Measurements from ENCODE around the gene SPO11.

SPO11 gene, protein sequence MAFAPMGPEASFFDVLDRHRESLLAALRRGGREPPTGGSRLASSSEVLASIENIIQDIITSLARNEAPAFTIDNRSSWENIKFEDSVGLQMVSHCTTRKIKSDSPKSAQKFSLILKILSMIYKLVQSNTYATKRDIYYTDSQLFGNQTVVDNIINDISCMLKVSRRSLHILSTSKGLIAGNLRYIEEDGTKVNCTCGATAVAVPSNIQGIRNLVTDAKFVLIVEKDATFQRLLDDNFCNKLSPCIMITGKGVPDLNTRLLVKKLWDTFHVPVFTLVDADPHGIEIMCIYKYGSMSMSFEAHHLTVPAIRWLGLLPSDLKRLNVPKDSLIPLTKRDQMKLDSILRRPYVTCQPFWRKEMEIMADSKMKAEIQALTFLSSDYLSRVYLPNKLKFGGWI

DNA sequence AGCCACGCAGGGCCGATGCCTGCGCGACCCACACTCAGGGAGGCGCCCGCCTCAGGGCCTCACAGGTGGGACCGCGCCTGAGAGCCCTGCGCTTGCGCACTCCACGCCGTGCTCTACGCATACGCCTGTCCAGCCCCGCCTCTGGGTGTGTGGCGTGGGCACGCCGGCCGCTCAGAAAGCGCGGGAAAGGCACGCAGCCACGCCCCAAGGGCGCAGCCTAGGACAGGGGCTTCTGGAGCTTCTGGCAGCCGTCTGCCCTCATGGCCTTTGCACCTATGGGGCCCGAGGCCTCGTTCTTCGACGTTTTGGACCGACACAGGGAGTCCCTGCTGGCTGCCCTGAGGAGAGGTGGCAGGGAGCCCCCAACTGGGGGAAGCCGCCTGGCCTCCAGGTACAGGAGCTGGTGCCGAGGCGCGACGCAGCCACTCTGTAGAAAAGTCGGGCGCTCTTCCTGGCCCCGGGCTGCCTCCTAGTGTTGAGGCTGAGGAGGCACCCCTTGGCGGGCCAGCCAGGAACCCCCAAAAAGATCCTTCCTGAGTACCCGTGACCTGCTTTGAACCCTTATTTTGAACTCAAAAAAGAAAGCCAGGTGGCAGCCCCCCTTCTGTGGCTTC lies at the start of gene SPO11:
Gene SPO11, plus strand, starts transcription at position 196 of the 614 bp plus-strand sequence. Its CDS starts 65 bp downstream, at position 261.
- DNase-seq (ENCODE audit: low read depth in 2 of 2), result no peak

DNA sequence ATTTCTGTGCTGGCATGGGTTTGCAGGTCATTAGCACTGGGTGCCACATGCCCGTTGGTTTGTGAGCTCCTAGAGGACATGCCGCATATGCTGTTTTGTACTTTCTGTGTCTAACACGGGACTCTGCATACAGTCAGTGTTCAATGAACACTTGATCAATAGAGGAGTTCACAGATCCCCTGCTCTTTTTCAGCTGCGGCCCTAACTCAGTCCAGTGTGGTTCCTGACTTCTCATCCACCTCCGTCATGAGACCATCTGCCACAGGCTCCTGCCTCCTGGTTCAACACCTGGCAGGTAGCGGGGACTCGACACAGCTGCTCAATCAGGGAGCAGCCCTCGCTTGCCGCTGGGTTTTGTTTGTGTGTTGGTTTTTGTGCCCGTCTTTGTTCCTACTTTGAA lies 49.4 kb upstream of the SPO11 start:
- DNase-seq (ENCODE audit: low read depth in 2 of 2), result no peak

DNA sequence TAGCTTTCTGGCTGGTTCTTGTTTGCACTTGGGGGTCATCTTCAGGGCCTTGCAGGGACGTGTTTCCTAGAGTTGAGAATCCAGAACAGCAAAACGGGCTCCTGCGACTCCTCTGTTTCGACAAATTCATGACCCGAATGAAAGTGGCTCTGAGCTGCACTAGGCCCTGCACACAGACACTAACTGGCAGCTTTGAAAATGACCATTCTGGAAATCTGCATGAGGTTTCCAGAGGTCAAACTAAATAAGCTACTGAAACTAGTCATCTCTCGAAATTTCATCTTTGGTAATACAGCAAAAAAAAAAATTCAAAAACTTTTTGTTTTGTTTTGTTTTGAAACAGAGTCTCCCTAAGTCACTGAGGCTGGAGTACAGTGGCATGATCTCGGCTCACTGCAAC lies 47.7 kb upstream of the SPO11 start:
- no peak for DNase-seq (ENCODE audit: low read depth in 2 of 2)

DNA sequence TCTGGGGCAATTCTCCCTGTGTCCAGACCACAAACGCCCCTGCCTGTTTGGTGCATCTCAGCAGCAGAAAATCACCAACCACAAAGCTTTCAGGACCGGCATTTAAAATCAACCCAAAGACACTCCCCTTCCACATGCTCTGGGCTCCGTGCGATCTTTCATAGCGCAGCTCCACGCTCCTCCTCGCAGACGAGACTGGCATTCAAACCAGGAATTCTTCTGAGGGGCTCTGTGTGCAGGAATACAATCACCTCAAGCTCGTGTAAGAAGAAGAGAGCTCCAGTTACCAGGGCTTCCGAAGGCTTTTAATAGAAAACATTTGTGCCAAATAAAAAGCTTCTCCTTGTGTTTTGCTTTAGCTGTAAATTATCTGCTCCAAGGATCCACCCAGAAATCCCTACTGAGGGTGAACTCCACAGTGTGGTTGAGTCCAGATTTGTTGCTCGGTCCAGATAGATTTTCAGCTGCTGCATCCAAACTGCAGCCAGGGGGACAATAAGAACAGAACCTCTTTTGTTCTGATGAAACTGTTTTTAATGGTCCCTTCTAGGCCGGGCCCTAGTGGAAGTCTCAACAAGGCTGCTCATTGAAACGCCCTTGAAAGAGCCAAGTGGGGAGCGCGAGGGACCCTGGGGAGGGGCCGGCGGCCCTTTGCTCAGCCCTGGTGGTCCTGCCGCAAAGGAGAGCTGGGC lies 46.8 kb upstream of the SPO11 start:
- no peak for DNase-seq (ENCODE audit: low read depth in 2 of 2)

DNA sequence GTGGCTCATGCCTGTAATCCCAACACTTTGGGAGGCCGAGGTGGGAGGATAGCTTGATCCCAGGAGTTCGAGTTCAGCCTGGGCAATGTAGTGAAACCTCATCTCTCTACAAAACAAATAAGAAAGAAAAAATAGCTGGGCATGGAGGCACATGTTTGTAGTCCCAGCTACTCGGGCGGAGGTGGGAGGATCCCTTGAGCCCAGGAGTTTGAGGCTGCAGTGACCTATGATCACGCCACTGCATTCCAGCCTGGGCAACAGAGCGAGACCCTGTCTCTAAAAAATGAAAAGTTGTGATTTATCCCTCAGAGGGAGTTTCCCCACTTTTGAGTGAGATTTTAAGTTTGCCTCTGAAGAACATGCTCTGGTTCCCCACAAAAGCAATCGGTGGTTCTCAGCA lies 45.7 kb upstream of the SPO11 start:
- DNase-seq (ENCODE audit: low read depth in 2 of 2), result no peak

DNA sequence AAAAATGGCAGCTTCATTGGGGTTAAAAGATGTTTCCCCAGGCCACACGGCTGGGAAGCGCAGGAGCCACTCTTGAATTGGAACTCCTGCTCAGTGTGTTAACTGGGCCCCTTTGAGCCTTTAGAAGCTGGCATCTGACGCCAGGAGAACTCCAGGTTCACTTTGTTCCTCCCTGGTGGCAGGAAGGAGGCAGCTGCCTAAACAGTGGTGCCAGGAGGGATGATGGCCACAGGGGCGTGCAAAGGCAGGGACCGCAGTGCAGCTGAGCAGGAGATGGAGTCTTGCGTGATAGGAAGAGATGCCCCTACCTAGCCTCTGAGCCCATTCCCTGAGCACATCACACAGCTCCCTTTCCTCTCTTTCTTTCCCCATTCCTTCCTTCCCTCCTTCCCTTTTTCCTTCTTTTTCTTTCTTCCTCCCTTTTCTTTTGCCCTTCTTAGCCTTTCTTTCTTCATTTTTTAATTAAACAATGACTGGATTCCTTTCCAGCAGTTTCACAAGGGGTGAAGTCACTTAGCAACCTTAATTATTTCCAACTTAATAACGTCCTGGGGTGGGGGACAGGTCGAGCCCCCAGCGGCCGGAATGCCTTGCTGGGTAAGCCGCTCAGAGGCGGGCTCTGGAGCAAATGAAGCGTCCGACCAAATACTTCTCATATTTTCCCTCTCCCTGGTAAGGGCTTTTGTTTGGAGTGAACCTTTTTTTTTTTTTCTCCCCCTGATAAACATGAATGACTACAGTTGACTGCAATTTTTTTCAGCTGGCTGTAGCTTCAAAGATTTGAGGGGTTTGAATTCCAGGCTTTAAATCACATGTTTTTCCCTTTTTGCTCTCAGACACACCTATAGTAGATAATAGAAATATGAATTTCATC lies 42.4 kb upstream of the SPO11 start:
- DNase-seq (ENCODE audit: low read depth in 2 of 2), result no peak

DNA sequence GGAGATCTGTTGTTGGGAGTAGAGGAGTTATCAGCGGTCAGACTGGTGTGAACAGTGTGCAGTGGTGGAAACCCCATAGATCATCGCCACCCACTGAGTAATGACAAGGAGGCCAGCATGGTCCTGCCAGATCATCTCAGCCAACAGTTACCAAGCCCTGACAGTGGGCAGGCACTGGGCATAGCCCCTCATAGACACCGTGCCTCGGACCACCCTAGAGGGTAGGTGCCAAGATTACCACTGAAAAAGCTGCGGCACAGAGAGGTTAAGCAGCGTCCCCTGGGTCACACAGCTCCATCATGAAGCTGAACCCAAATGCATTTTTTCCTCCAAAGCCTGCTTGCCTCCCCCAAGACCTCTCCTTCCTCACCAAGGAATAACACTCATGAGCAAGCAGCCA lies 41.7 kb upstream of the SPO11 start:
- DNase-seq (ENCODE audit: low read depth in 2 of 2), result no peak

DNA sequence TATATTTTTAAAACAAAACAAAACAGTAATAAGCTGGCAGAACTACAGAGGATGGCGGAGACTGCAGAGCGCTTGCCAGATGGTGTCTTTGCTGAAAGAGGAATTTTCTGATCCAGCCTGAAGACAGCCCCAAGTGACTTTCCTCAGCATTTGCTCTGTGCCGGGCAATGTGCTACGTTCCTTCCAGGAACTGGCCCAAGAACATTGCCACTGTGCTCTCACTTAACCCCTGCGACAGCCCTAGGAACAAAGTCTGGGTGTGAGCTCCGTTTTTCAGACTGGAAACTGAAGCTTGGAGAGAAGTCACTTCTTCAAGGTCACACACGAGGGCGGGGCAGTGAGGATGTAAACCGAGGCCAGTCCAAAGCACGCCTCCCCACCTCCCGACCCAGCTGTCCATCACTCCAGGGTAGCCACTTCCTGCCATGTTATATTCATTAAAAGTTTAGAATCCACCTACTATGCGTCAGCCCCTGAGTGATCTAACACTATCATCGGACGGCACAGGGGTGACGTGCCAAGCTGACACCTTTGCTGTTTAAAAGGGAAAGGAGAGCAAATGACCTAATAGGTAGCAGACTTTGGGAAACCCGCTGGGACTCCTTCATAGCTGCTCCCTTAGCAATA lies 40.8 kb upstream of the SPO11 start:
- DNase-seq (ENCODE audit: low read depth in 2 of 2), result no peak

DNA sequence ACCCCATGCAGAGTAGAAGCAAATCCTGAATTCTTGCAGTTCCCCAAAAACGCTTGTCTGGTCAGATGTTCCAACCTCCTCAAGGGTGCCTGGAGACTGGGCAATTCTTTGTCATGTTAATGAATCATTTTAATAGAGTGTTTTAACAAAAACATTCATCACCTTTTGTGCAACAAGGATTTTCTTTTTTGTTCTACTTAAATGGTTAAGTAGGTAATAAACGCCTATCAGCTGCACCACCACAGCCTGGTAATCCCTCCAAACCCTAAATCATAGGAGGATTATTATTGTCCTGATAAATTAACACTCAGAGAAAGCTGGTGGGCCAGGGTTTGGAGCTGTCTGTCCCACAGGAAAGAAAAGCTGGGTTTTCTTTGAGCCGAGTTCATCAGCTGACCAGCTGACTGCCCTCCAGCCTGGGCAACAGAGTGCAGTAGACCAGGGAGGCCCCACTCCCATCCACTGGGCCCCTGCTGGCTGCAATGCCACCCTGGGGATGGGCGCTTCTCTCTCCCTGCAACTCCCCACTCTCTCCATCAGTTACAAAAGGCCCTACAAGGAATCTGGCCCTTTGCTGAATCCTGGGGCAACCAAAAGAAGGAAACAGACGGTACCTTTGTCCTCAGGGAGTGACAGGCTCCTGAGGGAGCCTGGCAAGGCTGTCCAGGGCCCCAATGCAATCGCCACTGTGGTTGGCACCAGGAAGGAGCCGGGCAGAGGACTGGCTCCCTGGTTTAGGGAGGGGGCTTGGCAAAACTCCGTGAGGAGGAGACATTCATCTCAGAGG lies 40.0 kb upstream of the SPO11 start:
- no peak for DNase-seq (ENCODE audit: low read depth in 2 of 2)

DNA sequence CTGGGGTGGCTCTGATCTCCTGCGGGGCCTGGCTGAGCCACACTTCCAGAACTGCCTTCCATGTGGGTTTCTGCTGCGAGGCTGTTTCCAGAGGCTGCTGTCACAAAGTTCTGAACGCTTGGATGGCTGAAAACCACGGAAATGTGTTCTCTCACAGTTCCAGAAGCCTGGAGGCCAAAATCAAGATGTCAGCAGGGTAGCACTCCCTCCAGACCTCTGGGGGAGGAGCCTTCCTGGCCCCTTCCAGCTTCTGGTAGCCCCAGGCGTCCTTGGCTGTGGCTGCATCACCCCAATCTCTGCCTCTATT lies 39.5 kb upstream of the SPO11 start:
- DNase-seq (ENCODE audit: low read depth in 2 of 2), result no peak

DNA sequence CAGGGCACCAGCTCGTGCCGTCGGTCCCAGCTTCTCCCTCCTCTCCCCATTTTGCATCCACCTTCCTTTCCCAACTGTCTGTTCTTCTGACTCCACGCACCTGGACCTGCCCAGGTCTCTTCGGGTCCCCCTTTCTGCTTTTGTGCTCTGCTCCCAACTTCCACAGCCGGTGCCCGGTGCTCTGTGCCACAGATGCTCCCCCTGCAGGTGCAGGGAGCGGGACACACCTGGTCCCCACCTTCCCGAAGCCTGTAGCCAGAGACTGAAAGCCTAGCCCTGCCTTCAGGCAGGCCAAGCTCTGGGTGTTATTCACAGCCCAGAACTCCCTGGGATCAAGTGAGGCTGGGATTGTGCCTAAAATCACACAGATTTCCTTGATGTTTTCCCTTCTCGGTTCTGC lies 38.6 kb upstream of the SPO11 start:
- DNase-seq (ENCODE audit: low read depth in 2 of 2), result no peak

DNA sequence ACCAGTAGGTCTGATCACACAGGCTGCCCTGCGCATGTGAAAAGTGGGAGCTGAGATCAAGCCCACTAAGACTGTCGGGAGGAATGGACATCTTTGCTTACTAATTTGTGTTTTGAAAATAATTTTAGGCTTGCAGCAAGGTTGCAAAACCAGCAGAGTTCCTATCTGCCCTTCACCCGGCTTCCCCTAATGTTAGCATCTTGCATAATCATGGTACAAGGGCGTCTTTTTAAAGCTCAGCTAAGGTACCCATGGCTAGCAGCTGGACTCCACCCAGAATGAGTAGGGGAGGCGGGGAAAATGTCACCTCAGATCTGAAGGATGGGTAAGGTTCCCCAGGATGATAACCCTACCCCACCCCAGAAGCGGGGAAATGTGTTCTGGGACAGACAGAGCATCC lies 37.9 kb upstream of the SPO11 start:
- DNase-seq (ENCODE audit: low read depth in 2 of 2), result no peak

DNA sequence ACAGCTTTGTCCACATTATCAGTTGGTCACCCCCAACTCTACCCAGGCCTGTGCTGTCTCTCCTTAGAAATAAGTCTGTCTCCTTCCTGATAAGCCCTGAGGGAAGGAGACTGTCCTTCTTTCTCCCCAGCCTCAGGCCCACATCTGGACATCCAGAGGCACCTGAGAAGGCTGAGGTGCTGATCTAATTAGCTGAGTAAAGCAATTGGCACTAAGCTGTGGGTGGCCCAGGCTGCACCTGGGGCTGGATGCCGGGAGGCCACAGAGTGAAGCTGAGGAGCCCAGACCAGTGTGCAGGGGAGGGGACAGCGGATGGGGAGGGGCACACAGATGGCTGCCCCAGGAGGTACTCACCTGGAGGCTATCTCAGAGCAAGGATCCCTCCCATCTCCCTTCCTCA lies 37.0 kb upstream of the SPO11 start:
- no peak for DNase-seq (ENCODE audit: low read depth in 2 of 2)

DNA sequence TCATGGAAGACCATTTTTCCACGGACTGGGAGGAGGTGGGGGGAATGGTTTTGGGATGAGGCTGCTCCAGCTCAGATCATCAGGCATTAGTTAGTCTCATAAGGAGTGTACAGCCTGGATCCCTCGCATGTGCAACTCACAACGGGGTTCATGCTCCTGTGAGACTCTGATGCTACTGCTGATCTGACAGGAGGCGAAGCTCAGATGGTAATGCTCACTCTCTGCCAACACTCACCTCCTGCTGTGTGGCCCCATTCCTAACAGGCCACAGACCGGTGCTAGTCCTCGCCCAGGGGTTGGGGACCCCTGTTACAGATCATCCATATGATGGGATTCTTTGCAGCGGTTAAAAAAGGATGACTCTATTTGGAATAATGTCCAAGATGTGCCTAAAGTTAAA lies 35.6 kb upstream of the SPO11 start:
- DNase-seq (ENCODE audit: low read depth in 2 of 2), result no peak

DNA sequence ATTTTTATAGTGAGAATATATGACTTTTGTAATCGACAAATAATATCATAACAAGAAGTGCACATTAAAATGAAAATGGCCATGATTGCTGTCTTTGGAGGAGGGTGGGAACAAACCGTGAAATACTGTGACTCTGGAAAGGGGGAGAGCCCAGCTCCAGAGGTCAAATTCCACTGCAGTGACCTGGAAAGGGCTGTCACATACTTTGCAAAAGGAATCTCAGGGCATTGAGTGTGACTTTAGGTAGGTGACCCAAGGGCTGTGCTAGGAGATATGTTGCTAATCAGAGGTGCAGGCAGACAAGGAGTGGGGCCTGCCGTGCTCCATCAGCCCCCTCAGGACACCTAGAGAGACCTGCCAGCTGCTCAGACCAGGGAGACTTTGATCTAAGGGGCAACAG lies 35.1 kb upstream of the SPO11 start:
- no peak for DNase-seq (ENCODE audit: low read depth in 2 of 2)

DNA sequence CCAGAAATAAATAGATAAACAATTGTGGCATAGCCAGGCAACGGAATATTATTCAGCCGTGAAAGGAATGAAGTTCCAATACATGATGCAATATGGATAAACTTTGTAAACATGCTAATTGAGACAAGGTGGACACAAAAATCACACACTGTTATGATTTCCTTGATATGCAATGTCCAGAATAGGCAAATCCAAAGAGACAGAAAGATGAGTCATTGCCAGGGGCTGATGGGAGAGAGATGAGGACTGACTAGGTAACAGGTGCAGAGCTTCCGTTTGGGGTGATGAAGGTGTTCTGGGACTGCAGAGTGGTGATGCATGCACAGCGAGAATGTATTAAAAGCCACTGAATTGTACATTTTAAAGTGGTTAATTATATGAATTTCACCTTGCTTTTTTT lies 31.1 kb upstream of the SPO11 start:
- no peak for DNase-seq (ENCODE audit: low read depth in 2 of 2)

DNA sequence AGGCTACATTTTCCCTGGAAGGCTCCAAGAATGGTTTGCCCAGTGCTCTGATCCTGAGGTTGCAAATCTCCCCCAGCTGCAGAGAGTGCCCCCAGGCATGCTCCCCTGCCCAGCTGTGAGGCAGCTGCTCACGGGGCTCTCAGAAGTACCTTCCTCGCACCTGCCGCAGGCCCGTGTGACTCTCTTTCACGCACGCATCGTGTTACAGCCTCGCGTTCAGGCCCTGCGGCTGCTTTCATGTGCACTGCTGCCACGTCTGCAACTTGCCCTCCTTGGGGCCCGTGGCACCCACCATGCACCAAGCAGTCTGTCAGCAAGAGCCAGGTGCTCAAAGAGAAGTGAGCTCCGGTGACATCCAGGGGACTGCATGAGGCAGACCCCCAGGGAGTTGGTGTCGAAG lies 28.6 kb upstream of the SPO11 start:
- DNase-seq (ENCODE audit: low read depth in 2 of 2), result no peak

DNA sequence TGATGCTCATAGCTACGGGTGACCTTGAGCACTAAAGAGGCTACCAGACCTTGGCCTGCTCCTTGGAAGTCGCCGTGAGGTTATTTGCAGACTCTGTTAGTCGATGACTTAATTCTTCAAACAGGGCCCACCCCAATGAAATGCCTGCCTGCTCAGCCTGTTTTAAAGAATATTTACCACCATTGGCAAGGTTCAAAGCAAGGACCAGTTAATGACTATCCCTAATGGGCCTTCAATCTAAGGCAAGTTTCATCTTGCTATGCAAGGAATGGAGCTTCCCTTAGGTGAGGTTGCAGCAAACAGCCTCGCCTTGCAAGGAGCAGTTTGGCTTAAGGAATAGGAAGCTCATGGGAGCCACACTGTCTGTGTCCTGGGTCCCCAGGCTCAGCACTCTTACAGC lies 22.9 kb upstream of the SPO11 start:
- no peak for DNase-seq (ENCODE audit: low read depth in 2 of 2)

DNA sequence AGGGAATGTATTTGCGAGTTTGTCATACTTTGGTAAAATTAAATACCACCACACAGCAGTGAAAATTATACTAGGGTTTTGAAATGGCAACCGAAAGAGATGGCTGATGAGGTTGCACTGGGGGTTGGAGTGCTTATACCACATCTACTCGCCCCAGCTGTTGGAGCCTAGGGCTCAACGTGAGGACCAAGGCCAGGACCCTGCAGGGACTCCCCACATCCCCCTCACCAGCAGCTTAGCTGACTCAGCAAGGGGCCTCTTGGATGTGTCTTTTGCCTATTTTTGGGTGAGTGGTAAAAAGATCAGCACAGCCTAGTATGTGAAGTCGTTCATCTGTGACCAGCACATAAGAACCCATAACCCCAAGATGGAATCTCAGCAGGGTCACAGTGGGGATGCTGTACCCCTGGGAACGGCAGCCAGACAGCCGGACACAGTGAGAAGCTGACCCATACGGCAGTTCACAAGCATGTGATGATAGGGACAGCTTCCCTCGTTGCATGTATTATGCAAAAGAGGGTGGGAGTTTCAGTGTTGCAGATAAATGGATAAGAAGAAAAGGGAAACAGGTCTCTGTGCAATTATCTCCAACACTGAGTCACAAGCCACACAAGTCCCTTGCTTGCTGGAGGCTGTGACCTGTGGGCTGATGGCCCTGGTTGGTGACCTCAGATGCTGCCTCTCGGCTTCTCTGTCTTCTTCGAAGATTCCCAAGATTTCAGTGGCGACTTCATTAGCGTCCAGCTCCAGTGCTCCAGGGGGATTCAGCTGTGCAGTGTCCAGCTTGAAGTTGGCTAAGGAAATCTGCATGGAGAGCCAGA lies 20.9 kb upstream of the SPO11 start:
- DNase-seq (ENCODE audit: low read depth in 2 of 2), result no peak

DNA sequence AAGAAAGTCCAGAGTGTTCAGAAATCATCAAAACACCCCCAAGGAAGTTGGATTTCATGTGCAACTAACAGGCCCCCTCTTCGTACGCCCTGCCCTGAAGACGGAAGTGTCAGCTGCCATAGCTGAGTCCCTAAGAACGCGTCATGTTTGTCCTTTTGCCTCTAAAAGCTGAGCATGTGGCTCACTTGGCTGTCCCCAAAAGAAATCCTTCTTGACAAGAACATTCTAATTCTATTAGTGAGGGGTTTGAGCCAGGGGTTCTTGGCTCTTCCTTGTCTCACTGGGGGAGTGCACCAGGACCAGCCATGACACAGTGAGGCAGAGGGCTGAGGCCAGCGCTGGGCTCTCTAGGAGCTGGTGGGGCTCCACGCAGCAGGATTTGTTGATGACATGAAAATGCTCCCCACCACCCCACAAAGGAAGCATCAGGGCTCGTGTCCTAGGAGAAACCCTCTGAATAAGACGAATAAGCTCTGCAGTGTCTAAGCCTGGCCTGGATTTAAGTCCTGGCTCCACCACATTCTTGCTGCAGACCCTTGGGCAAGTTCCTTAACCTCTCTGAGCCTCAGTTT lies 20.0 kb upstream of the SPO11 start:
- no peak for DNase-seq (ENCODE audit: low read depth in 2 of 2)
